AG04450 (cell line): Measurements from ENCODE around the gene TMCC1. TPM values are rescaled to one million over a fixed set of nuclear protein-coding genes. Genes with fewer than 3 reads are reported as not detected.

ENCODE experiments used
- CTCF ChIA-PET: fragments of 300-600, 350-600 bp; formaldehyde crosslinking; extraction: SDS; loops from one replicate; lab custom pipeline; 2022; ENCODE audit warnings: antibody characterized with exemption, inconsistent platforms; lab: Charles Lee
- POLR2A ChIA-PET: fragments of 350-600 bp; formaldehyde crosslinking; extraction: SDS; loops from one replicate; lab custom pipeline; 2021; ENCODE audit warnings: antibody characterized with exemption, inconsistent platforms; lab: Yijun Ruan, JAX
- DNase-seq: peaks from one replicate; pipeline ENCODE4 v3.0.0-alpha.2; 2011; ENCODE audit warnings: low read depth, low spot score
- H3K27ac ChIP-seq: one replicate; pipeline ENCODE4 v1.5.1; 2012; ENCODE audit warnings: low read depth, low read length, control low read depth
- H3K27me3 ChIP-seq: one replicate; pipeline ENCODE4 v1.6.0; 2012; ENCODE audit warnings: low read length; ENCODE audit not compliant: control insufficient read depth, insufficient read depth
- H3K4me3 ChIP-seq: 2 replicates; pipeline ENCODE4 v1.5.1; 2011; ENCODE audit warnings: mild to moderate bottlenecking, low read depth, low read length, control low read depth
- H3K9me3 ChIP-seq: 2 replicates; pipeline ENCODE4 v1.5.1; 2012; ENCODE audit warnings: low read length; ENCODE audit not compliant: control insufficient read depth, insufficient read depth
- CTCF ChIP-seq: IDR thresholded peaks from 2 replicates; pipeline ENCODE4 v1.5.1; 2011; ENCODE audit warnings: low read depth, low read length, control low read depth, inconsistent platforms
- polyA plus RNA-seq: library from polyadenylated mRNA; depleted of rRNA; stranded (reverse); fragments of >200 nt; gene quantifications from 2 replicates; pipeline ENCODE4 v1.2.3, GENCODE V29; 2011

TMCC1 gene
- polyA plus RNA-seq, 1 experiment, result 14.1 TPM

- CTCF ChIA-PET, result no interaction called here
- no peak overlapping the region for H3K4me3 ChIP-seq
These were observed 272.5 kb downstream of the TMCC1 start for GRCh38 chr3:129620828-129621559.

DNA sequence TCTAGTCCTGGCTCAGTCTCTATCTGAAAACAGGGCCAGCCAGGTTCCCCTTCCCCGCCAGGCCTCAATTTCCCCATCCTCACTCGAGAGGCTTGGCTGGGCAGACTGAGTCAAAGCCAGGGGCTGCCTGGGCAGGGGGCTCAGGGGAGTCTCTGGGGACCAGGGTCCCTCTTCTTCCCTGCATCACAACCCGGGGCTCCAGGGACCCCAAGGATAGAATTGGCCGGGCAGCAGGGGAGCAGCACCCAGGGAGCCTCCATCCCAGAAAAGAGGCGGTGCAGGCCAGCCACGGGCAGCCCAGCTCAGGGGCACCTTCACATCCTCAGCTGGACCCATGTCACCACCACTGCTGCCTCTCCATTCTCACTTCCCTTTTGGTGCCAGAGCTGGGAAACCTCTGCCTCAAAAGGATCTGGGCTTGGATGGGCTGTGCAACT lies 273.8 kb downstream of the TMCC1 start:
- Histone ChIP-seq H3K9me3 (no peaks in the 10 kb centered on the region), H3K27ac (no peak overlapping the region), H3K4me3 (no peak overlapping the region), H3K27me3 (no peaks in the 10 kb centered on the region)
- ChIA-PET POLR2A (no interaction called here), CTCF (no interaction called here)
- DNase-seq, result no peak
- TF ChIP-seq CTCF, result no peak

More at GRCh38 chr3:129620828-129621559, 272.5 kb downstream of the TMCC1 start:
- POLR2A ChIA-PET, result no interaction called here
- H3K27me3 ChIP-seq, result no peaks in the 10 kb centered on the region
- no peak overlapping the region for H3K27ac ChIP-seq
- no peak for DNase-seq
- TF ChIP-seq CTCF, result no peak
- H3K9me3 ChIP-seq, result no peaks in the 10 kb centered on the region; the same call in 1 of the 2 replicates

- POLR2A ChIA-PET, result no interaction called here
- H3K9me3 ChIP-seq, result no peaks in the 10 kb centered on the region
- DNase-seq, result no peak
- H3K27ac ChIP-seq, result no peak overlapping the region
- H3K27me3 ChIP-seq, result no peaks in the 10 kb centered on the region
- TF ChIP-seq CTCF, result no peak
- CTCF ChIA-PET, result no interaction called here
- H3K4me3 ChIP-seq, result no peak overlapping the region
These were observed 274.4 kb downstream of the TMCC1 start for GRCh38 chr3:129618901-129619671.

DNA sequence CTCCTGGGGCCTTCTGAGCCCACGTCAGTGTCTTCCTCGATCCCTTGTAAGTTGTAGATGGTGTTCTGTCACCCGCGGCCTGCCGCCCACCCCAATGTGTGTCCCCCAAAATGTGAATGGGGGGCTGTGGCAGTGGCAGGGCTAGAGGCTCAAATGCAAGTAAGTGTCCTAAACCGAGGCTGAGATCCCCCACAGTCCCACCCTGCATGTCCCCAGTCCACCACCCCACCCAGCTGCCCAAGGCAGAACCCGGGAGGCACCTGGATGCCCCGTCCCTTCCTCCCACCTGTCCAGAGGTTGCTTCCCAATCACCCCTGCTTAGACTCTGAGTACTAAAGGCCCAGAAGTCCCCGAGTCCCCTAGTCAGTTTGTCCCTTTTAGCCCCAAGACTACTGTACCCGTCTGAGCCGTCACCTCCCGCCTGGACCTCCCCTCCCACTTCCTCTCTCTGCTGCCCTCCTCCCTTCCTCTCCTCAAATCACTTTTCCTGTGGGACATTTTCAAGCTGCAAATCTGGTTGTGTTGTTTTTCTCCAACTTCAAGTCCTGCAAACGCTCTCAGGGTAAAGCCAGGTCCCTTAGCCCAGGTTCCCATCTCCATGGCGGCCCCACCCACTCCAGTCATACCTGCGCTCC lies 275.2 kb downstream of the TMCC1 start:
- Histone ChIP-seq H3K27ac (no peak overlapping the region), H3K4me3 (no peak overlapping the region), H3K27me3 (no peaks in the 10 kb centered on the region), H3K9me3 (no peaks in the 10 kb centered on the region)
- POLR2A ChIA-PET, result no interaction called here
- CTCF ChIA-PET, result no interaction called here
- TF ChIP-seq CTCF, result no peak
- DNase-seq, result no peak
